HL-60/S4 (cell line): ENCODE data around the gene OR11H7.
"Not testable (repeated sequence)": the region's sequence is repeated elsewhere in the genome, so short reads cannot be mapped to it uniquely, and the experiment has no call there.

ENCODE experiments used
- in situ Hi-C: fragments of 300-500 bp; cut with MboI; formaldehyde crosslinking; loops from 2 replicates; pipeline ENCODE4 v1.14.3; 2022; ENCODE audit warnings: low sequenced_read_pairs

The OR11H7 gene

DNA sequence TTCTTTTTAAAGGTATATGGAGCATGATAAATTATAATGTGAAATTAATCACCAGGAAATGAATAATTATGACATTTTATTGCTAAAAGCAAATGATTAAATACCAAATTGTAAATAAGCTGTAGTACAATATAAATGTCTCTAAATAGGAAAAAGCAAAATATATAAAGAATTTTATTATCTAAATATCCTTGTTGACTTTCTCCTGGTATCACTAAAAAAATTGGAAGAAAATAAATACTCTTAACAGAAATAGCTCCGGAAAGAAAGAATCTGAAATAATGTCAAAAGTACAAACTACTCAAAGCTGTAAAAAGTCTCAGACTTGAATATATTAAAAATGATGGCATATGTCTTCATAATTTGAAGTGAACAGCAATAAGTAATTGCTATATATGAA lies at the start of gene OR11H7:
Gene OR11H7 (plus strand): TSS at position 301 of the 400 bp plus-strand sequence.
- in situ Hi-C loops: no loop called here

DNA sequence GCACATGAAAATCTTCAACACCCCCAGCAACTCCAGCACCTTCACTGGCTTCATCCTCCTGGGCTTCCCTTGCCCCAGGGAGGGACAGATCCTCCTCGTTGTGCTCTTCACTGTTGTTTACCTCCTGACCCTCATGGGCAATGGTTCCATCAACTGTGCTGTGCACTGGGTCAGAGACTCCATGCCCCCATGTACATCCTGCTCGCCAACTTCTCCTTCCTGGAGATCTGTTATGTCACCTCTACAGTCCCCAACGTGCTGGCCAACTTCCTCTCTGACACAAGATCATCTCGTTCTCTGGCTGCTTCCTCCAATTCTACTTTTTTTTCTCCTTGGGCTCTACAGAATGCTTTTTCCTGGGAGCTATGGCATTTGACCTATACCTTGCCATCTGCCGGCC lies 49.6 kb upstream of the OR11H7 start:
- in situ Hi-C loops: no loop called here

GRCh38 chr14:20179880-20180279 lies 48.9 kb upstream of the OR11H7 start:
- in situ Hi-C loops: no loop called here

- in situ Hi-C loops: no loop called here
Observed at GRCh38 chr14:20180486-20180885, 48.3 kb upstream of the OR11H7 start.

DNA sequence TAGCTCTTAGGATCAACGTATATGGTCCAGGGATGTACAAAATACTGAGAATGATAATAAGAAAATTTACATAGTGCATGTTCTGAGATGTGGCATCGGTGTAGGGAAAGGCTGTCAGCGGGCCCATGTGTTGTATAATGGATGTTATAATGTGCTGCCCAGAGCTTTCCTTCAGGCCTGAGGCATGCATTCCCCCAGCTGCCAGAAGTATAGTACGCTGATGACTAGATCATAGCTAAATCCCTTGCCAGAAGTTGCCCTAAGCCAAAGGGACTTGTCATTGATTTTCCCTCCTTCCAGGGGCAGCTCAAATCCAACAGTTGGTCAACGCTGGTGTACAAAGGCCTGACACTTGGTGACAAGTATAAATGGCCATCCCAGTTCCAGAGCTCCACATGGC lies 44.6 kb upstream of the OR11H7 start:
- in situ Hi-C loops: no loop called here

DNA sequence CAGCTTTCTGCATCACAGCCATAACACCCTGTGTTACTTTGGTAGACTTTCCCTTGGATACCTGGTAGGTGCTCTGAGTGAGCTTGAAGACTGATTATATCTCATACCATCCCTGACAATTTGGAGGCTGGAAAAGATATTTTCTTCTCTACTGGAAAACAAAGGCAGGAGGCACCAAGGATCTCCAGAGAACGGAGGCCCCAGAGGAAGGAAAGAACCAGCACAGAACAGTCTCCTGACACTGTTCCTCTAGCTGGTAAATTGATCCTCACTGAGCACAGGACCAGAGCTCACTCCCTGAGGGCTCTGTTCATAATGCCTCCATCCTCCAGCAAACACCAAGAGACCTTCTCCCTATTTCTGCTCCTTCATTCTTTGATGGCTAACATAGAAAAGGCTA lies 38.2 kb upstream of the OR11H7 start, which contains the start of gene OR11G2:
Gene OR11G2 (plus strand): TSS at position 301 of the 400 bp plus-strand sequence. CDS start 6,542 bp downstream, outside the sequence.
- in situ Hi-C loops: no loop called here

- in situ Hi-C loops: no loop called here
Observed at GRCh38 chr14:20191396-20191795, 37.4 kb upstream of the OR11H7 start.

- in situ Hi-C loops: no loop called here
Observed at GRCh38 chr14:20194101-20194500, 34.7 kb upstream of the OR11H7 start.

DNA sequence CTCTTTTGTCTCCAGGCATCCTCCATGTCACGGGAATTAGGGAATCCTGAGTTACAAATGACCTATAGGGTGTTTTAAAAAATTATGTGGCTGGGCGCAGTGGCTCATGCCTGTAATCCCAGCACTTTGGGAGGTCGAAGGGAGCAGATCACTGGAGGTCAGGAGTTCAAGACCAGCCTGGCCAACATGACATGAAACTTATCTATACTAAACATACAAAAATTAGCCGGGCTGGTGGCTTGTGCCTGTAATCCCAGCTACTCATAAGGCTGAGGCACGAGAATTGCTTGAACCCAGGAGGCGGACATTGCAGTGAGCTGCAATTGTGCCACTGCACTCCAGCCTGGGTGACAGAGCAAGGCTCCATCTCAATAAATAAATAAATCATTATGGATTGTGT lies 33.6 kb upstream of the OR11H7 start:
- in situ Hi-C loops: not testable (repeated sequence)

DNA sequence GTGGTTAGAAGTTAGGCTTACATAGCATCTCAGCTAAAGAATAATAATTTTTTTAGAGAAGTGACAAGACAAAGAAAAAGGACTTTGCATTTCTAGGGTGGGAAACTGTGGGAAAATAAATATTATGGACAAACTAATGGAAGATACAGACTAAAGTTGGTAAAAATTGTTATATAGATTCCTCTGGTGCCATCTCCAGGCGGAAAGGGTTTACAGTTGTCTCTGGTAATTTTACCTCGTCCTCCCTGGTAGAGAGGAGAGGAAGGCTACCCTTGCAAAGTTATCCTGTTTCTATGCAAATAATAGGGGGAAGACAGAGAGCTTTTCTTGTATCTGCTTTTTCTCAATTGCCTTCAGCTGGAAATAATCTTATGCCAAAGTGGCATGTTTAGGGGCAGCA lies 32.9 kb upstream of the OR11H7 start:
- in situ Hi-C loops: no loop called here

GRCh38 chr14:20197459-20197858 lies 31.3 kb upstream of the OR11H7 start:
- in situ Hi-C loops: no loop called here

GRCh38 chr14:20198991-20199390 lies 29.8 kb upstream of the OR11H7 start:
- in situ Hi-C loops: no loop called here

GRCh38 chr14:20204721-20205120 lies 24.1 kb upstream of the OR11H7 start:
- in situ Hi-C loops: no loop called here

DNA sequence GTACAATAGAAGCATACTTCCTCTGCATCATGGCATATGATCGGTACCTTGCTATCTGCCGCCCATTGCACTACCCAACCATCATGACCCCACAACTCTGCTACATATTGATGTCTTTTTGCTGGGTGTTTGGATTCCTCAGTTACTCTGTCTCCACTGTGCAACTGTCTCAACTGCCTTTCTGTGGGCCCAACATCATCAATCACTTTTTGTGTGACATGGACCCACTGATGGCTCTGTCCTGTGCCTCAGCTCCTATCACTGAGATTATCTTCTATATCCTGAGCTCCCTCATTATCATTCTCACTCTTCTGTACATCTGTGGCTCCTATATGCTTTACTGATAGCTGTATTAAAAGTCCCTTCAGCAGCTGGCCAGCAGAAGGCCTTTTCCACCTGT lies 19.2 kb upstream of the OR11H7 start:
- in situ Hi-C loops: no loop called here

- in situ Hi-C loops: not testable (repeated sequence)
Observed at GRCh38 chr14:20212406-20212805, 16.4 kb upstream of the OR11H7 start.

DNA sequence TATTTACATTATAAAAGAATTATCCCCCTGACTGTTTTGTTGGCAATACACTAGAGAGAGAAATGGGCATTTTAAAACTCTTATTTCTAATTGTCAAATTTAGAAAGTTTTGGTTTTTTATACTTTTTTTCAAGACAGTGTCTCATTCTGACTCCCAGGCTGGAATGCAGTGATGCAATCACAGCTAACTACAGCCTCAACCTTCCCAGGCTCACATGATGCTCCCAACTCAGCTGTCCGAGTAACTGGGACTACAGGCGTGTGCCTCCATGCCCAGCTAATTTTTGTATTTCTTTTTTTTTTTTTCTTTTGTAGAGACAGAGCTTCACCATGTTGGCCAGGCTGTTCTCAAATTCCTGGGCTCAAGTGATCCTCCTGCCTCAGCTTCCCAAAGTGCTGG lies 13.6 kb upstream of the OR11H7 start:
- in situ Hi-C loops: no loop called here

GRCh38 chr14:20219033-20219432 lies 9.7 kb upstream of the OR11H7 start:
- in situ Hi-C loops: no loop called here

DNA sequence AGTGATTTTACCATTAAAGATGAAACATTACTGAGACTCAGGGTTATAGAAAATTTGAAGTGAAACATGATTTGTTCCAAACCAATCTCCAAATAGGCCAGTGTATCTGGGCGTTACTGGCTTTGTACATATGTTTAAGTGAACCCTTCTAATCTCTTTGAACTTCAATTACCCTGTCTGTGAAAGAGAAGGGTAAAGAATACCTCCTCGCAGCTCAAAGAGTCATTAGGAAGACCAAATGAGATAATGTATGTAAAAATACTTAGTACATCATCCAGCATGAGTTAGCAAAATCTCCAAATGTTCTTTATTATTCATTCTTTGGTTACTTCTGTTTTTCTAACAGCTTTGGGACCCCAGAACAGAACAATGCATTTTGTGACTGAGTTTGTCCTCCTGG lies 5.4 kb upstream of the OR11H7 start, which contains the start of gene OR11H6:
Gene OR11H6 (plus strand): TSS at position 301 of the 400 bp plus-strand sequence. CDS start 0 bp downstream, at position 301.
- in situ Hi-C loops: no loop called here

DNA sequence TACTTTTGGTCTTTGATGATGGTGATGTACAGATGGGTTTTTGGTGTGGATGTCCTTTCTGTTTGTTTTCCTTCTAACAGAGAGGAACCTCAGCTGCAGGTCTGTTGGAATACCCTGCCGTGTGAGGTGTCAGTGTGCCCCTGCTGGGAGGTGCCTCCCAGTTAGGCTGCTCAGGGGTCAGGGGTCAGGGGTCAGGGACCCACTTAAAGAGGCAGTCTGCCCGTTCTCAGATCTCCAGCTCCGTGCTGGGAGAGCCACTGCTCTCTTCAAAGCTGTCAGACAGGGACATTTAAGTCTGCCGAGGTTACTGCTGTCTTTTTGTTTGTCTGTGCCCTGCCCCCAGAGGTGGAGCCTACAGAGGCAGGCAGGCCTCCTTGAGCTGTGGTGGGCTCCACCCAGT lies 6.6 kb downstream of the OR11H7 start:
- in situ Hi-C loops: not testable (repeated sequence)

GRCh38 chr14:20247646-20248246 lies 19.0 kb downstream of the OR11H7 start:
- in situ Hi-C loops: no loop called here

- in situ Hi-C loops: no loop called here
Observed at GRCh38 chr14:20262642-20263128, 33.9 kb downstream of the OR11H7 start.

DNA sequence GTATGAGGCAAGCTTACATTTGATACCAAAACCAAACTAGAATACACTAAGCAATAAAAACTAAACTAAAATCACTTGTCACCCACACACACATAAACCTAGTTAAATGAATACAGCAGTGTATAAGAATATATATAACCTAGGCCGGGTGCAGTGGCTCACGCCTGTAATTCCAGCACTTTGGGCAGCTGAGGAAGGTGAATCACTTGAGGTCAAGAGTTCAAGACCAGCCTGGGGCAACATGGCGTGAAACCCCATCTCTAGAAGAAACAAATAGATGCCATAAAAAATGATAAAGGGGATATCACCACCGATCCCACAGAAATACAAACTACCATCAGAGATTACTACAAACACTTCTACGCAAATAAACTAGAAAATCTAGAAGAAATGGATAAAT lies 35.6 kb downstream of the OR11H7 start:
- in situ Hi-C loops: not testable (repeated sequence)

DNA sequence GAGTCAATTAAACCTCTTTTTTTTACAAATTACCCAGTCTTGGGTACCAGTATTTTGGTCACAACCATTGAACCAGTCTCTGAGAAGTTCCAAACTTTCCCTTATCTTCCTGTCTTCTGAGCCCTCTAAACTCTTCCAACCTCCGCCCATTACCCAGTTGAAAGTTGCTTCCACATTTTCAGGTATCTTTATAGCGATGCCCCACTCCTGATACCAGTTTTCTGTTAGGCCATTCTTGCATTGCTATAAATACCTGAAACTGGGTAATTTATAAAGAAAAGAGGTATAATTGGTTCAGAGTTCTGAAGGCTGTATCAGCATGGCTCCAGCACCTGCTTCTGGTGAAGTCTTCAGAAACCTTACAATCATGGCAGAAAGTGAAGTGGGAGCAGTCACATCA lies 45.3 kb downstream of the OR11H7 start:
- in situ Hi-C loops: no loop called here
